HG02678 (cell line): ENCODE measurements around the gene TBX3.

Experiments
- ATAC-seq: cut with Tn5 transposase; IDR thresholded peaks from one replicate; pipeline ENCODE4 v1.9.1; 2021; ENCODE audit warnings: mild to moderate bottlenecking, moderate library complexity; ENCODE audit not compliant: unreplicated experiment

The TBX3 gene

DNA sequence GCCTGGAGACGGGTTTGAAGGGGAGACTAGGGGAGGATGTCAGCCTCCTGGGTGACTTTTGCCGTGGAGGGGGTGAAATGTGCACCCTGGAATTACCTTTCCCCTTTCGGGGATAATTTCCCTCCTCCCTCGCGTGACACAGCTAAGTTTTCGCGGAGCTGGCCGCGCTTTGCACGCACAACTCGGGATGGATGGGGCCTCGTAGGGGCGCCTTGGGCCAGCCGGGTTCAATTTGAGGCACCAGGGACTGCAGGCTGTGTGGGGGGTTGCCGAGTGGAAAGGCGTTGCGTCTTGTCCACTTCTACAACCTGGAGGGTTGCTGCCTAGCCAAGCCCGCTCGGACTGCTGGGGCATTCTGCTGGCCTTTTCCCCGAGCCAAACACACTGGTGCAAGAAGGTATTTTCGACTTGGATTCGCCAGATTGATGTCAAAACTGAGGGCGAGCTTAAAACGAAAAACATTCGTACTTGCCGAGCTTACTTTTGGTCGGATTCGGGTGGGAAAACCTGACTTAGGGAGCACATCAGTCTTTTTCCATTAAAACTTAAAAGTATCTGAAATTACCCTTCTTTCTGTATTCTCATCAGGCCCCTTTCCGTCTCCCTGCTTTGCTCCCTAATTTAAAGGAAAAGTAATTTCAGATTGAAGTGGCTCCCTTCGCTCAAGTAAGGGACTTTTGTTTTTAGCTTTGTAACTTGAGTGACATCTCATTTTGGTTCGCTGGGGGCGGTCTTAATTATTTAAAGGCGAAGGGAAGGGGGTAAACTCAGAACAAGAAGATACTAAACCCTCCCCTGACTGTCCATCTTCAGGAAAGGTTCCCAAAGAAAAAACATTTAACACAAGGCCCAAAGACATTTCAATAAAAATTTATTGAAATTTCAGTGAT is 14.3 kb downstream of the TBX3 start:
- ATAC-seq, result no peak

GRCh38 chr12:114668886-114669288 is 15.1 kb downstream of the TBX3 start:
- no peak for ATAC-seq

GRCh38 chr12:114668151-114668885 is 15.7 kb downstream of the TBX3 start:
- ATAC-seq, result no peak

- no peak for ATAC-seq
Measured at GRCh38 chr12:114667669-114668150, 16.3 kb downstream of the TBX3 start.

- ATAC-seq, result no peak
Measured at GRCh38 chr12:114666746-114667668, 17.0 kb downstream of the TBX3 start.

- no peak for ATAC-seq
Measured at GRCh38 chr12:114665411-114666260, 18.3 kb downstream of the TBX3 start.

DNA sequence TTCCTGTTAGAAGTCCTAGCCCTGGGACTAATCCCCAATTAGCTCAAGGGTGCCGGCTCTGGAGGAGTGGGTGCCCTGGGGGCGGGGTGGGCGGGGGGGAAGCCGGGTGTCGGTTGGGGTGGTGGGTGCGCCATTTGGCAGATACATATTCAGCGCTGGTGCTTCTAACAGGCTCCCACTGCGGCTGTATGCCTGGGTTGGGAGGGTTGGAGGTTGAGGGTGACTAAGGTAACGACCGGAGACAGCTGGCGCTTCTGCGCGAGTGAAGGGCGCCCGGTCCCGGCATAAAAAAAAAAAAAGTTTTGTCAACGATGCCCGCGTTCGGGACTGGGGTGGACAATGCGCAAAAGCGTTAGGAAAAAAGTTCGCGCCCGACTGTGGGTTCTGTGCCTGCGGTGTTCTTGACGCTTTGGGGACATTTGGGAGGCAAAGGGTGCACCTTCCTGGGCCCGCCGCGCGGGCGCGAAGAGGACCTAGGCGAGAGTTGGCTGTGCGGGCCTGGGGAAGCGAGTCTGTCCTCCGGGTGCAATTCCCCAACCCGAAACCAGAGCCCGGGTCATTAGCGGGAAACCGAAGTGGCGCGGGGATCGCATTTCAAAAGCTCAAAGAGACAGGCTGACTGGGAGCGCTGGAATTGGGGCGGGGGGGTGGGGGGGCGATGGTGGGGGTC is 19.2 kb downstream of the TBX3 start:
- ATAC-seq, result no peak

DNA sequence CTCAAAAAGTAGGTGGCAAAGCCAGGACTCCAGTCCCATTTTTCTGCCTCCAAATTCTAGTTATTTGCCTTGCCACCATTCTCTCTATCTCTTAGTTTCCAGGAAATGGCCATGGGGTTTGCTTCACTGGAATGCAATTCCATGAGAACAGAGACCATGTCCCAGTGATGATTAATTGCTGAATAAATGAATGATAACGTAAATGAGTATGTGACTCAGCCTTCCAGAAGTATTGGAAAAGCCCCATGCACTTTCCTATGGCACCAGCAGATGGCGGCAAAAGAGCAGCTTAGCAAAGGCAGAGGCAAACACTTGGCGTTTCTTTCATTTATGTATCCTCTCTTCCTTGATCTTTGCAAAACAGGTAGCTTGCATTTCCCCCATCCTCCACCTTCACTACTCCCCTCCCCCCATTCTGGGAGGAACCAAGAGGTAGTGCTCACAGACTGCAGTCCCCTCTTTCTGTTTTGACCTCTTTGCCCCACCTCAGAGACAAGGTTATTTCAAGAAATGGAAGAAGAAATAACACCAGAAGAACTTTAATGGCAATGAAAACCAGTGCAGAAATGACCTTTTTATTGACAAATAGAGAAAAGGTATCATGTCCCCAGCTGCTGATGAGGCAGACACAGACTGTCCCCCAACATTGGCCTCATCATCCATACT is 21.3 kb downstream of the TBX3 start:
- ATAC-seq, result no peak

GRCh38 chr12:114661245-114661644 is 22.7 kb downstream of the TBX3 start:
- ATAC-seq, result no peak

GRCh38 chr12:114659084-114659483 is 24.9 kb downstream of the TBX3 start:
- no peak for ATAC-seq

- no peak for ATAC-seq
Measured at GRCh38 chr12:114658002-114658441, 26.0 kb downstream of the TBX3 start.

- no peak for ATAC-seq
Measured at GRCh38 chr12:114657597-114657920, 26.4 kb downstream of the TBX3 start.

DNA sequence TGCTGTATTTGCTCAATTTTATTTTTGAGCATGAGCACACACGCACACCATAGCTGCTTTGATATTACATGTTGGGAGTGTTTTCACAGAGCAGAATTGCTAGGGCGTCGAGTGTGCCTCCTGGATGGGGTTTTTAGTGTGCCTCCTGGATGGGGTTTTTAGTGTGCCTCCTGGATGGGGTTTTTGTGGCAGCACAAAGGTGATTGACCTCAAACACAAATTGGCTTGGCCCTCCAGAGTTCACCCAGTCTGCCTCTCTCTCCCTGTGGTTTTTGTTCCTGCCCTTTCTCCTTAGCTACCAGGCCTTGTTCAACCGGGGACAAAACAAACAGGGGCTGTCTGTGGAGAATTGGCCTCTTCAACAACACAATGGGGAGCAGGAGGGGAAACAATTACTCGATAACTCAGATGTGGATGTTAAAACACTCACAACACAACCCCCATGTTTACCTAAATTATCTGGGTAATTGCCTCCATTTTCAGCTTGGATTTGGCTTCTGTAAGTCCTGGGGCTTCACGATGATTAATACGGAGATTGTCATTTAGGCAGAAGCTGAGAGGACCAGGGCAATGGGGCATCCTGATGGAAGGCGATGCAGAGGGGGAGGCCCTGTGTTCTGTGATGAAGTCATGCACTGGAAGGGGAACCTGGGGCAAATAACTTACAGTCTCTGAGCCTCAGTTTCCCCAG is 26.9 kb downstream of the TBX3 start:
- no peak for ATAC-seq

DNA sequence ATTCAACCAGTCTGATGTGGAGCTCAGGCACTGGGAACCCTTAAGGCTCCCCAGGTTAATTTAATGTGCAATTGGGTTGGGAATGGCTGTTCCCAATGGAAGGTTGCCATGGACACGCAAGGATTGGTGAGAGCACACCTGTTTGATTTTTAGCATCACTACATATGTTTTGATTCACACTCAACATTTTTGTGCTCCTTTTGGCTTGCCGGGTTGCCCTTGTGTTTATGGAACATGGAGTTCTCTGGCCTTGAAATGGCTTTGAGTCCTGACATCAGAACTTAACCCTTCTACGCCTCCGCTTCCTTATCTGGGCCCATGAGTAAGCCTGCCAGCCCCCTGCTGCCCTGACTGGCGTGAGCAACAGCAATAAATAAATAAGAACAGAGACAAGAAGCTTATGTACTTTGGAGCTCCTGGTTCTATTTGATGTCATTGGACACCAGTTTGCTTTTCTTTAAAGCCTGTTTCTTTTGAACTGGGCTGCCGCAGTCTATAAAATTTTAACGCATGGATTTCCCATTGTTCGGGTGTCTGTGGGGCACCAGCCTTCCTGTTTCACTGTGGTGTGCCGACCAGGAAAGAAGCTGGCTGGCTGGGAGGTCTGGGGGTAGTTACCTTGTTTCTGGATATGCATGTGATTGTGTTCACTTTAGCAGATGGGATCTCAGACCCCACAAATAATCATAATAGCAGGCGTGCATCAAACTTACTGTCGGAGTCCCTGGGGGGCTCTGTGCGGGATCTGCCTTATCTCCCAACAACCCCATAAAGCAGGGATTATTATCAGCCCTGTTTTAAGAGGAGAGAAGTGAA is 27.8 kb downstream of the TBX3 start:
- no peak for ATAC-seq

- ATAC-seq, result no peak
Measured at GRCh38 chr12:114649585-114649984, 34.4 kb downstream of the TBX3 start.

DNA sequence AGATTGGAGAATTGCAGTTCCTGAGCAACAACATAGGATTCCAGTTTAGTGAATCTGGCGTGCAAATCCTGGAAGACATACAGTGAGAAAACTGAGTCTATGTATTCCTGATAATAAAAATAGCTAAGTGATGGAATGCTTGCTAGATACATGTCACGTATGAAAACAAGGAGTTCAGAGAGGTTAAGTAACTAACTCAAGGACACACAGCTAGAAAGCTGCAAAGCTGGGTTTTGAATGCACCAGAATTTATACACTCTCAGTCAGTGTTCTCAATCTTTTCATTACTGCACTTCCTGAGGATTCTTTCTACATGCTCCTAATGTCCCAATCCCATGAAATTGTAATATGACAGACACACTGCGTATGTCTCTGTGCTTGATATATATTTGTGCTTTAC is 35.3 kb downstream of the TBX3 start:
- no peak for ATAC-seq

DNA sequence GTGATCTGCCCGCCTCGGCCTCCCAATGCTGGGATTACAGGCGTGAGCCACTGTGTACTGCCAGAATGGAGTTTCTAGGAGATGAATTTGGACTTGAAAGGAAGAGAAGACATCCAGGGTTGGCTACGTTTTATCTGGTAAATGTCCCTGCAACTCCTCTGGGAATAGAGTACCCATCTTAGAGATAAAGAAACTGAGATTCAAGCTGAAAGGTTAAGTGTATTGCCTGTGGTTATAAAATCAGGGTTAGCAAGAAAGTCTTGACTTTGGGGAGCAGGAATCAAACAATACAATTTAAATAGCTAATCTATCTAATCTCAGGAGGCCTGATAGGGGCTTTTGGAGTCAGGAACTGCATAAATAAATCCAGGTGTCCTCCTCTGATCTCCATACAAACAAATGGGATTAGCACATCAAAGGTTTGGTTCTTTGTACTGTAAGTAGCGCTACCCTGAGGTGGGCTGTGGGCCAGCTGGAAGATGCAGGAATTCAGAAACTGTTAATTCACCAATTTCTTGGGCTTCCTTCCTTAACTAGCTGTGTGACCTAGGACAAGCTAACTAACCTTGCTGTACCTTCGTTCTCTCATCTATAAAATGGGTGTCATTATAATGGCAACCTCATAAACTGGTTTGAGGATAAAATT is 45.1 kb downstream of the TBX3 start:
- ATAC-seq, result no peak
